Natural killer cell (primary cell): ENCODE results near the gene ADAM23. TPM values are rescaled to one million over a fixed set of nuclear protein-coding genes. Genes with fewer than 3 reads are reported as not detected.

Experiments
- ATAC-seq, 3 donors: fragments of 150-1000 bp in 2 of 3; fragments of 200-7000 bp in 1 of 3; cut with Tn5 transposase; 1 replicate in 1 of 3; 2 replicates in 2 of 3; pipeline ENCODE4 v1.10.0; 2021; ENCODE audit warnings: mild to moderate bottlenecking in 2 of 3, moderate library complexity in 2 of 3
- DNase-seq, 2 donors: peaks; one replicate each; pipeline versions ENCODE4 v3.0.0 to v3.0.0-alpha.2; 2013 to 2021; ENCODE audit warnings: mixed read lengths in 1 of 2
- H3K27ac ChIP-seq: one replicate; pipeline ENCODE4 v1.5.1; 2013; ENCODE audit warnings: mild to moderate bottlenecking, low read length
- H3K27me3 ChIP-seq: one replicate; pipeline ENCODE4 v1.6.1; 2013; ENCODE audit warnings: low read length; ENCODE audit not compliant: control insufficient read depth, insufficient read depth
- H3K36me3 ChIP-seq: one replicate; pipeline ENCODE4 v1.6.1; 2013; ENCODE audit warnings: low read length; ENCODE audit not compliant: control insufficient read depth, insufficient read depth
- H3K4me1 ChIP-seq: one replicate; pipeline ENCODE4 v1.6.1; 2013; ENCODE audit warnings: low read length; ENCODE audit not compliant: control insufficient read depth, insufficient read depth
- H3K4me3 ChIP-seq: one replicate; pipeline ENCODE4 v1.5.1; 2013; ENCODE audit warnings: low read length
- H3K9me3 ChIP-seq: one replicate; pipeline ENCODE4 v1.6.1; 2013; ENCODE audit warnings: low read length; ENCODE audit not compliant: control insufficient read depth, insufficient read depth
- H3K27ac Mint-ChIP-seq, 2 donors: one replicate each; pipeline ENCODE4 v1.8.0; 2022; ENCODE audit warnings: mild to moderate bottlenecking in 2 of 2, mixed read lengths in 2 of 2, moderate library complexity in 1 of 2
- H3K27me3 Mint-ChIP-seq, 2 donors: one replicate each; pipeline ENCODE4 v1.8.0; 2022; ENCODE audit warnings: low read depth in 2 of 2, mixed read lengths in 2 of 2
- H3K36me3 Mint-ChIP-seq: one replicate; pipeline ENCODE4 v1.8.0; 2022; ENCODE audit warnings: mixed read lengths
- H3K4me1 Mint-ChIP-seq, 2 donors: one replicate each; pipeline ENCODE4 v1.8.0; 2022; ENCODE audit warnings: mixed read lengths in 2 of 2
- H3K4me3 Mint-ChIP-seq: one replicate; pipeline ENCODE4 v1.8.0; 2022; ENCODE audit warnings: mild to moderate bottlenecking, moderate library complexity, mixed read lengths
- H3K9me3 Mint-ChIP-seq, 2 donors: one replicate each; pipeline ENCODE4 v1.8.0; 2022; ENCODE audit warnings: mixed read lengths in 2 of 2
- WGBS: methylation state at CpG from one replicate; pipeline ENCODE4 v1.1.7; 2013; ENCODE audit warnings: missing lambda C conversion rate; ENCODE audit not compliant: insufficient coverage; 5-methylcytosine and 5-hydroxymethylcytosine counted together
- intact Hi-C: fragments of 100-400 bp; cut with micrococcal nuclease; formaldehyde crosslinking; loops from one replicate; pipeline ENCODE4 v1.14.2; 2022
- total RNA-seq, 4 donors: library from RNA; stranded (reverse); fragments of 120-200 nt in 1 of 4; gene quantifications; one replicate each; pipeline versions ENCODE4 v1.2.3 to v1.2.4, GENCODE V29; 2013 to 2022
- TF ChIP-seq, protein P1 (sequence below): fragments of 200-600 bp; IDR thresholded peaks from one replicate; pipeline ENCODE4 v1.8.0; 2022; ENCODE audit warnings: antibody characterized with exemption

The ADAM23 gene
- total RNA-seq, 3 donors from 2014 or later (not counting 1 experiment from before 2014, with no cell fraction given) = 1.6 TPM; not detected in 2

GRCh38 chr2:206657087-206657486 is 213.8 kb downstream of the ADAM23 start:
- Histone ChIP-seq H3K36me3 (no peaks in the 10 kb centered on the region), H3K9me3 (no peaks in the 10 kb centered on the region), H3K27ac (no peak overlapping the region), H3K4me1 (no peaks in the 10 kb centered on the region), H3K4me3 (no peak overlapping the region), H3K27me3 (no peaks in the 10 kb centered on the region)
- intact Hi-C loops = no loop called here
- DNase-seq (no peak), ATAC-seq (no peak)
- H3K27me3 Mint-ChIP-seq = peaks cover 0 to 5% of the 10 kb centered on the region in 2 donors
- WGBS = 60% methylated on average over 1 of the region's 1 CpG
- H3K4me1 Mint-ChIP-seq = no peaks in the 10 kb centered on the region
- no peak overlapping the region for H3K4me3 Mint-ChIP-seq
- no peak overlapping the region for H3K27ac Mint-ChIP-seq
- TF ChIP-seq, protein P1, sequence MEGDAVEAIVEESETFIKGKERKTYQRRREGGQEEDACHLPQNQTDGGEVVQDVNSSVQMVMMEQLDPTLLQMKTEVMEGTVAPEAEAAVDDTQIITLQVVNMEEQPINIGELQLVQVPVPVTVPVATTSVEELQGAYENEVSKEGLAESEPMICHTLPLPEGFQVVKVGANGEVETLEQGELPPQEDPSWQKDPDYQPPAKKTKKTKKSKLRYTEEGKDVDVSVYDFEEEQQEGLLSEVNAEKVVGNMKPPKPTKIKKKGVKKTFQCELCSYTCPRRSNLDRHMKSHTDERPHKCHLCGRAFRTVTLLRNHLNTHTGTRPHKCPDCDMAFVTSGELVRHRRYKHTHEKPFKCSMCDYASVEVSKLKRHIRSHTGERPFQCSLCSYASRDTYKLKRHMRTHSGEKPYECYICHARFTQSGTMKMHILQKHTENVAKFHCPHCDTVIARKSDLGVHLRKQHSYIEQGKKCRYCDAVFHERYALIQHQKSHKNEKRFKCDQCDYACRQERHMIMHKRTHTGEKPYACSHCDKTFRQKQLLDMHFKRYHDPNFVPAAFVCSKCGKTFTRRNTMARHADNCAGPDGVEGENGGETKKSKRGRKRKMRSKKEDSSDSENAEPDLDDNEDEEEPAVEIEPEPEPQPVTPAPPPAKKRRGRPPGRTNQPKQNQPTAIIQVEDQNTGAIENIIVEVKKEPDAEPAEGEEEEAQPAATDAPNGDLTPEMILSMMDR = no peak
- H3K9me3 Mint-ChIP-seq = peaks cover 3 to 6% of the 10 kb centered on the region in 2 donors
- peaks cover 7% of the 10 kb centered on the region for H3K36me3 Mint-ChIP-seq

DNA sequence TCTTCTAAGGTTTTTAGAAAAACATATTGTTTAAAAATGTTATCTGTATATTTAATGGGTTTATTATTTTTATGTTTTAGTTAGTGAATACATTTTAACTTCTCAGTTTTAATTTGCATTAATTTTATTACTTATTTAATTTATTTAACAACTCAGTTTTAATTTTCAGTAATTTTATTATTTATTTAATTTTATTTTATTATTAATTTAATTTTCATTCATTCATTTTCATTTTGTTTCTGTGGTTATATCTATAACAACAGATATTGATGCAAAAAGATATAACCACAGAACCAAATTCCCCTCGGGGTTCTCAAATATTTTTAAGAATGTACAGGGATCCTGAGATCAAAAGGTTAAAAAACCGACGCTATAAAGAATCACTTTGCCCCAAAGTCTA is 221.9 kb downstream of the ADAM23 start:
- DNase-seq (no peak), ATAC-seq (no peak)
- Mint-ChIP-seq H3K9me3 (no peaks in the 10 kb centered on the region), H3K36me3 (no peaks in the 10 kb centered on the region), H3K4me3 (no peak overlapping the region), H3K27me3 (peaks cover 0 to 3% of the 10 kb centered on the region in 2 donors), H3K4me1 (no peaks in the 10 kb centered on the region), H3K27ac (no peak overlapping the region)
- no peaks in the 10 kb centered on the region for H3K9me3 ChIP-seq
- no peaks in the 10 kb centered on the region for H3K36me3 ChIP-seq
- no peak overlapping the region for H3K27ac ChIP-seq
- H3K4me1 ChIP-seq = no peaks in the 10 kb centered on the region
- WGBS = 78% methylated on average over 3 of the region's 3 CpGs
- H3K27me3 ChIP-seq = no peaks in the 10 kb centered on the region
- TF ChIP-seq, protein P1 = no peak
- no peak overlapping the region for H3K4me3 ChIP-seq
- intact Hi-C loops = no loop called here

Other genes with a start within 250 kb of the ADAM23 start
- gene ZDBF2, start 168.9 kb upstream of the ADAM23 start, total RNA-seq = 1 to 10 TPM; 2.1 to 8.4 (median 6.5) TPM
- gene FAM237A, start 199.0 kb downstream of the ADAM23 start, total RNA-seq = not detected